Measurements from ENCODE around the gene TRAPPC12. TPM values are rescaled to one million over a fixed set of nuclear protein-coding genes. Genes with fewer than 3 reads are reported as not detected.

Gene TRAPPC12
- total RNA-seq, 2 donors from 2014 or later, result 98.2 to 103 TPM

- H3K27ac ChIP-seq (ENCODE audit: low read depth, low read length), result no peak overlapping the region
- 0 to 9% methylated on average over 1 to 8 of the region's 8 CpGs for WGBS, 2 experiments (ENCODE audit: insufficient coverage in 1 of 2, insufficient read length in 1 of 2)
- no peak for DNase-seq
Observed at GRCh38 chr2:3379339-3379646, 201 bp upstream of the TRAPPC12 start.

GRCh38 chr2:3386448-3386958 lies 7.0 kb downstream of the TRAPPC12 start:
- no peak overlapping the region for H3K4me3 ChIP-seq (ENCODE audit: low read length)
- H3K36me3 ChIP-seq (ENCODE audit: control insufficient read depth, insufficient read depth, low read length), result peaks cover 43% of the 10 kb centered on the region
- peaks cover 41% of the 10 kb centered on the region for H3K36me3 Mint-ChIP-seq (ENCODE audit: low read depth)
- no peaks in the 10 kb centered on the region for H3K27me3 ChIP-seq (ENCODE audit: control insufficient read depth, insufficient read depth, low read length, poor library complexity, severe bottlenecking)
- no peak overlapping the region for H3K4me3 Mint-ChIP-seq
- H3K4me1 Mint-ChIP-seq, result no peaks in the 10 kb centered on the region
- 92 to 93% methylated on average over 3 to 10 of the region's 10 CpGs for WGBS, 2 experiments (ENCODE audit: insufficient coverage in 1 of 2, insufficient read length in 1 of 2)
- H3K27ac ChIP-seq (ENCODE audit: low read depth, low read length), result no peak overlapping the region
- no peaks in the 10 kb centered on the region for H3K9me3 Mint-ChIP-seq
- no peak for TF ChIP-seq CTCF (conservative IDR thresholded peaks at IDR 0.05)
- H3K9ac ChIP-seq (ENCODE audit: extremely low read depth, low read length, poor library complexity, severe bottlenecking), result no peak overlapping the region
- no peak for DNase-seq
- no peaks in the 10 kb centered on the region for H3K27me3 Mint-ChIP-seq (ENCODE audit: insufficient read depth)
- H3K4me1 ChIP-seq (ENCODE audit: control insufficient read depth, insufficient read depth, low read length), result no peaks in the 10 kb centered on the region
- H3K9me3 ChIP-seq (ENCODE audit: control insufficient read depth, low read length), result no peaks in the 10 kb centered on the region
- no peak overlapping the region for H3K27ac Mint-ChIP-seq

More at GRCh38 chr2:3379339-3379646, 201 bp upstream of the TRAPPC12 start:
- Mint-ChIP-seq H3K4me3 (peak overlapping the region; percentile 95), H3K9me3 (peaks cover 16% of the 10 kb centered on the region), H3K36me3 (ENCODE audit: low read depth) (peaks cover 23% of the 10 kb centered on the region), H3K27me3 (ENCODE audit: insufficient read depth) (no peaks in the 10 kb centered on the region), H3K4me1 (peaks cover 14% of the 10 kb centered on the region), H3K27ac (no peak overlapping the region)
- no peak for TF ChIP-seq CTCF (conservative IDR thresholded peaks at IDR 0.05)
- H3K9me3 ChIP-seq (ENCODE audit: control insufficient read depth, low read length), result no peaks in the 10 kb centered on the region
- no peak overlapping the region for H3K9ac ChIP-seq (ENCODE audit: extremely low read depth, low read length, poor library complexity, severe bottlenecking)
- peaks cover 20% of the 10 kb centered on the region for H3K36me3 ChIP-seq (ENCODE audit: control insufficient read depth, insufficient read depth, low read length)
- H3K4me1 ChIP-seq (ENCODE audit: control insufficient read depth, insufficient read depth, low read length), result peaks cover 4% of the 10 kb centered on the region
- H3K27me3 ChIP-seq (ENCODE audit: control insufficient read depth, insufficient read depth, low read length, poor library complexity, severe bottlenecking), result no peaks in the 10 kb centered on the region
- H3K4me3 ChIP-seq (ENCODE audit: low read length), result peak overlapping the region; percentile 95

- 94 to 97% methylated on average over 4 to 5 of the region's 5 CpGs for WGBS, 2 experiments (ENCODE audit: insufficient coverage in 1 of 2, insufficient read length in 1 of 2)
- H3K36me3 ChIP-seq (ENCODE audit: control insufficient read depth, insufficient read depth, low read length), result peaks cover 40% of the 10 kb centered on the region
Observed at GRCh38 chr2:3387011-3387410, 7.5 kb downstream of the TRAPPC12 start.

More at GRCh38 chr2:3387011-3387410, 7.5 kb downstream of the TRAPPC12 start:
- no peak for DNase-seq
- Histone ChIP-seq H3K27me3 (ENCODE audit: control insufficient read depth, insufficient read depth, low read length, poor library complexity, severe bottlenecking) (no peaks in the 10 kb centered on the region), H3K4me3 (ENCODE audit: low read length) (no peak overlapping the region), H3K4me1 (ENCODE audit: control insufficient read depth, insufficient read depth, low read length) (no peaks in the 10 kb centered on the region), H3K9me3 (ENCODE audit: control insufficient read depth, low read length) (no peaks in the 10 kb centered on the region), H3K9ac (ENCODE audit: extremely low read depth, low read length, poor library complexity, severe bottlenecking) (no peak overlapping the region), H3K27ac (ENCODE audit: low read depth, low read length) (no peak overlapping the region)
- Mint-ChIP-seq H3K27ac (no peak overlapping the region), H3K9me3 (no peaks in the 10 kb centered on the region), H3K36me3 (ENCODE audit: low read depth) (peaks cover 41% of the 10 kb centered on the region), H3K4me1 (no peaks in the 10 kb centered on the region), H3K4me3 (no peak overlapping the region), H3K27me3 (ENCODE audit: insufficient read depth) (no peaks in the 10 kb centered on the region)
- TF ChIP-seq CTCF (conservative IDR thresholded peaks at IDR 0.05), result no peak
